Stimulated activated CD8-positive, alpha-beta memory T cell treated with anti-CD3 and anti-CD28 coated beads, Interleukin-7, amount 100 ng/mL, for 4 hours (primary cell): ENCODE measurements around the gene MAP4.

ENCODE experiments used
- DNase-seq, 2 donors: peaks; one replicate each; pipeline ENCODE4 v3.0.0-alpha.2; 2020; ENCODE audit warnings: low read depth in 2 of 2

The MAP4 gene

DNA sequence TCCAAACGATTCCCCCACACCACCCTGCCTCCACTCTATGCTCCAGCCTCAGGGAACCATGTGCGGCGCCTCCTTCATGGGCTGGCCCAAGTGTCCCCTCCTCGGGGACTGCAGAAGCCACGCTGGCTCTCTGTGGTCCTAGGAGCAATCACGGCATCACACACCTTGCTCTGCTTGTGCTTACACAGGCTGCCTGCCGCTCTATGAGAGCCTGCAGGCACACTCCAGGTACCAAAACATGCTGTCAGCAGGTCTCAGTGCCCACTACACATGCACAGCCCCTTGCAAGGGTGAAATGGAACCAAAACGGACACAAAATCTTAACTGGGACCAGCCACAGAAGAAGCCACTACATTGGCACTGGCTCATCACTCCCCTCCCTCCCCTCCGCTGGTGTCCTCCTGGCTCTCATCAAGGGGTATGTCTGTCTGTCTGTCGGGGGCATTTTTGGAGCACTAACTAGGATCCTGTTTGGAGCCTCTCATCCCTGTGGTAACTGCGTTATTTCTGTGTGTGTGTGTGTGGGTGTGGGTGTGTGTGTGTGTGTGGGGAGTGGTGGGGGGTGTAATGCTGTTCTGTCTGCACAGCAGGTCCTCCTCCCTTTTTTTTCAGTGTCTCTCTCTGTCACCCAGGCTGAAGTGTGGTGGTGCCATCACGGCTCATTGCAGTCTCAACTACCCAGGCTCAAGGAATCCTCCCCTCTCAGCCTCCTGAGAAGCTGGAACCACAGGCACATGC lies 152.7 kb downstream of the MAP4 start:
- DNase-seq: no peak

DNA sequence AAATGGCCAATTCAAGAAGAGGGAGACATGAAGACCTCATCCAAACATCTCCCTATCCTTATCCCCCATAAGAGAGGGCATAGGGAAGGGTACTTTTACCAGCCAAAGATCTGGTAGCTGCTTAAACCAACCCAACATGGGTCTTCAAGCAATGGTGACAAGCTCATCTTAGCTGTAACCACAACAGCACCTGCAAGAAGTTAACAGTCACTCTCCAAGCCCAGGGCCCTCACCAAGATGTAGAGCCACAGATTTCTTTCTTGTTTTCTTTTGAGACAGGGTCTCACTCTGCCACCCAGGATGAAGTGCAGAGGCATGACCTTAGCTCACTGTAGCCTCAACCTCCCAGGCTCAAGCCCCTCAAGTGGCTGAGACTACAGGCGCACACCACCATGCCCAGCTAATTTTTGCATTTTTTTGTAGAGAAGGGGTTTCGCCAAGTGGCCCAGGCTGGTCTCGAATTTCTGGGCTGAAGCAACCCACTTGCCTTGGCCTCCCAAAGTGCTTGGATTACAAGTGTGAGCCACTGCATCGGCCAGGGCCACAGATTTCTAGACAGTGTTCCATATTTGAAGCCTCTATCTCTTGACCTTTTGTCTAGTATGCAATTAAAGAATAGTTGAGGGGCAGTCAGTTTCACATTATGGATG lies 156.1 kb downstream of the MAP4 start:
- no peak for DNase-seq

DNA sequence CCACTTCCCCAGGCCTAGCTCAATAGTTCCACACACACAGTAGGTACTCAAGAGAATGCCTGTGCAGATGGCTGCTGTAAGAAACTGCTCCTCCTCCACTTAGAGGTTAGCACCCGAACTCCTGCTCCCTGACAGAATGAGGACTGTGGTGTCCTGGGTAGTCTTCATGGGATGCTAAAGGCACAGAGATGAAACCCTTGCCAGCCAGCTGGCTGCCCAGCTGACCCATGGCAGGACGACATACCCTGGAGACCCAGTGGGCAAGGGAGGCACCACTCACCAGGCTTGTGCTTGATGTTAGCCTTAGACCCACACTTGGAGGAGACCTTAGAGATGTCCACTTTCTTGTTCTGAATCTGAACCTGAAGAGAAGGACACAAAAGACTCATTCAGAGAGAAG lies 159.1 kb downstream of the MAP4 start:
- no peak for DNase-seq

DNA sequence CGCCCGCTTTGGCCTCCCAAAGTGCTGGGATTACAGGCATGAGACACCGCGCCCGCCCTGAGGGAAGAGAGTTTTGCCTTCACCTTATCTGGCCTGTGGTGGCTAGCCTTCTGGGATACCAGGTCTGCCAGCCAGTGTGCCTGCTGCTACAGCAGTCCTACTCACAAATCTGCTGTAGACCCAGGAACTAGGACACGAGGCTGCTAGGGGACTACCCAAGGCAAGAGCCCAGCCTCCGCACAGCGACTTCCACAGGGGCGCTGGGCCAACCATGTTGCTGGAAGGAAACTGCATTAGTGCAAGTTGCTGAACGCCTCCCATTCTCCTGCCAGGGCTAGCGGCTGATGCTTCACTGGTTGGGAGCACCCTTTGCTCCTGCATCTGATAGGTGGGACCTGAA lies 159.5 kb downstream of the MAP4 start:
- DNase-seq: no peak

DNA sequence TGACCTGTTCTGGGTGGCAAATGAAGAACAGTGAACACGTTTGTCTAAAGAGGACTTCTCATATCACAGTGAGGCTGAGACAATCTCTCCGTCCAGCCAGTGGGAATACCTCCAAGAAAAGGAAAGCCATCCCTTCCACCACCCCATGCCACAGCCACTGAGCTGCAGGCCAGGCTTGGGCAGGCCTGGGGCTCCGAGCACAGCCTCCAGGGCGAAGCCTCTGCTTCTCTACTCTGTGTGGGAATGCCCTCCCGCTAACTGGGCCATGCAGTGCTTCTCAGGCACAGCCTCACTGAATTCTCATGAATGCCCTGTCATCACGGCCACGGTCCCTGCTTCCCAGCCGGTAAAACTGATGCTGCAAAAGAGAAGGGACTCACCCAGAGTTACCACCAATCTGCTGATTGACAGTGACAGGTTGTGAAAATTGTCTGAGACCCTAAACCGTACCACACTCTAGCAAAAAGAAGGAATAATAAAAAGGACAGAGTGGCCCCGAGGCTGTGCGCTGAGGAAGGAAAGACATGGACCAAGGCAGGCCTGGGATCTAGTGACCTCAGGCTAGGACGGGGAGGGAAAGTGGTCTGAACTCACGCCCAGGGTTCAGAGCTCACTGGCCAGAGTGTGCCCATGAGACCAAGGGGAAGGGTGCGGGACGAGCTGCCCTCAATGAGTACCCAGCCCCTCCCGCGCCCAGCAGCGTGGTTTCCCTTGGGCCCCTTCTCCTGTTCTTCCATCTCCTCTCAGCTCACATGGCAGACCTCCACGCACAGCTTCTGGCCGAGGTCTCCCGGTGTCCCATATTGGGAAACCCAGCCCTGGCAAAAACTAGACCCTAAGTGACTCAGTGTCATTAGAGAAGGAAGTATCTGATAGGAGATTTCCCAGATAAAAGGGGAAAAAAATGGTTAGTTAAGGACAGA lies 160.5 kb downstream of the MAP4 start:
- DNase-seq: no peak

DNA sequence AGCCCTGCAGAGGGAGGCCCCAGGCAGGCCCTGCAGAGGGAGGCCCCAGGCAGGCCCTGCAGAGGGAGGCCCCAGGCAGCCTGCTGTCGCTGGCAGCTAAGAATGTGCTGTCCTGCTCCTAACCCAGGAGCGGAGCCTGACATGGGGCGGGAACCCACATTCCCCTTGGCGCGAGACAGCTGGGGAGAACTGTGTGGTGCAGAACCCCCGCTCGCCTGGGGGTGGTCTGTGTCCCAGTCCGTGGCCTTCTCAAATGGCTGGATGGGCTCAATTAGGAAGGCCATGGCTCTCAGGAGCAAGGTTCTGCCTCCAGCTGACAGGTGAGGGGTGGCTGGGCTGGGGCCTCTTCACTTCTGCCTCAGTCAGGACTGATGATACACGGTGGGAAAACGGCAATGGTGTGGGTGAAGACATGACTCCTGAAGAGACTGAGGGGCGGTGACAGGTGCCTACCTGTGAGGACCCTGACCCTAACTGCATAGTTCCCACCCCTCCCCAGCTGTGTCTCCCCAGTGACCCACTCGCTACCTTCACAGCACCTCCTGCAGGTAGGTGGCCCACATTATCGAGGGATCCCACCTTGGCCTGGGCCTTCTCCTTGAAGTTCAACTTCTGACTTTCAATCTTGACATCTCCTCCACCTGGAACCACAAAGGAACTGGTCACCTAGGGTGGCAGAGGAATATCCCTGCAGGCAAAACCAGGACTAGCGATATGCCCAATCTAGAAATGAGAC lies 161.3 kb downstream of the MAP4 start:
- DNase-seq: no peak

DNA sequence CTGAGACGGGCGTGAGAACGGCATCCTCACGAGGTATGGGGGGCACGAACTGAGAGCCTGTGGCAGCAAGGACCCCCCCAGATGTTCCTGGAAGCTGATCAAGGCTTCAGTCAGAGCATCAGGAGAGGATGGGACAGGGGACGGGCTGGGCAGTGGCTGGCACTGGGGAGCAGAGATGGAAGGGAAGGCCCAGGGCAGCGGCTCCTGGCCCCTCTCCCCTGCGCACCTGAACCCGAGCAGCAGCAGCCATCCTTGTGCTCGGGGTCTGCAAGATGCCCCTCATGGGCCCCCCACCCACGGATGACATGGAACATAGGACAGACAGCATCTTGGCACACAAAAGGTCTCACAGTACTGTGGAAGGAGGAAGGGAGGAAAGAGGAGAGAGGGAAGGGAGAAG lies 161.9 kb downstream of the MAP4 start:
- no peak for DNase-seq

DNA sequence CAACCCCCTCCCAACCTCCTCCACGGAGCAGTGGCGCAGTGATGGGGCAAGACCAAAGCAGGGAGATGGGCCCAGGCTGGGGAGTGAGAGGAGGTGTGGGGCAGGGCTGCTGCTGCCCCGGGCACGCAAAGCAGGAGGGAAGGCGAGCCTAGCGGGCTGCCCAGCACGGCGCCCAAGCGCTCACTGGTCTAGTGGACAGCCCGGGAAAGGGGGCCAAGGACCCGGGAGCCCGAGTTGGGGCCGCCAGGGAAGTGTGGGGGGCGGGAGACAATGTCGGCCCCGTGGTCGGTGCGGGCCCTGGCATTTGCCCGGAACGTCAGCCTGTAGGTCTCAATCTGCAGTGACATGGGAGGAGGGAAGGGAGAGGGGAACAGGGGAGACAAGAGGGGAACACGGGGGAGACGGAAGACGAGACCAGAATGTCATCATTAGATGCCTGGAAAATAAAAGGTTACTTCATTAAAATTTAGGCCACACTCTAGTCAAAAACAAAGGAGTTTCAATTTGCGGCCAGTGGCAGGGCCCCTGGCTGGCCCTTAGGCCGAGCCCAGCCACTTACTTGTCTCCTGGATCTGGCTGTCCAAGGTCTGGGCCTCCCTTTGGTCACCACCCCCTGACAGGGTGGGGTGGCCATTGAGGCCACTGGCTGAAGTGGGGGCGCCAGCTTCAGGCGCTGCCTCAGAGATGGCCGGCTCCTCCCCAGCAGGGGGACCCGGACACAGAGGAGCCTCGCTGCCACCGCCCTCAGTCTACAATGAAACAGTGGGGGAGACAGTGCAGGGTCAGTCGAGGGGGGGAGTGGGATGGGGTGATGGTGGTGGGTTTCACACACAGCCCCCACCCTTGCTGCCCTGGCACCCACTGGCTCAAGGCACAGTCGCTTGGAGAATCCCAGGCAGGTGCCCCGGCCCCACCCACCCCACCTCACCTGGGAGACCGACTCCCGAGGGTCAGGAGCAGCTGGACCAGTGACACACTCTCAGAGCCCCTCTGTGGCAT lies 163.3 kb downstream of the MAP4 start:
- DNase-seq: no peak

DNA sequence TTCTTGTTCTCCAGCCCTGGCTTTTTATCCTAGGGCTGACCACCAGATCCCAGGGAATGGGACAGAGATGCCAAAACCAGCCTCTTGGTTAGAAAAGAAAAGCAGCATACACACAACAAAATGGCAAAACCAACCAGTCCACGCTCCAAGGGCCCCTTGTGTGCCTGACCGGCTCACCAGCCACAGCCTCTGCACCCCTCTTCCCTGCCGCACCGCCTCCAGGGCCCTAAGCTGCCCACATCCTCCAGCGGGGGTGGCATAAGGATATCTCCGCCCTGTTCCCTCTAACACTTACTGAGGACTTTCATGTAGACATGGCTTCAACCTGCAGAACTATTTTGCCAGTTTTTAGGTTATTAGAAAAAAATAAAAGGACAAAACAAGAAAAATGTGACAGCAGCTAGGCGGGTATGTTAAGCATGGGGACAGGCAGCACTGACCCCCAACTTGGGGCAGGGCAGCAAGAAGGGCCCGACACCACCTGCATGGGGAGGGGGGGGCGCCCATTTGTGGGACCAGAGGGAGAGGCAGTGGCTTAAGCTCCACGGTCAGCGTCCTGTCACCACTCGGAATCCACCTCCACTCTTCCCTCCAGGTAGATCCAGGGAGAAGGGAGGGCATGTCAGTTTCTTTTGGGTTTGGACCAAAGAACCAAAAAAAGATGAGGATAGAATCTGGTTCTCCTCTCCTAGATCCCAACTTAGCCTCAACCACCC lies 164.2 kb downstream of the MAP4 start:
- DNase-seq: no peak

DNA sequence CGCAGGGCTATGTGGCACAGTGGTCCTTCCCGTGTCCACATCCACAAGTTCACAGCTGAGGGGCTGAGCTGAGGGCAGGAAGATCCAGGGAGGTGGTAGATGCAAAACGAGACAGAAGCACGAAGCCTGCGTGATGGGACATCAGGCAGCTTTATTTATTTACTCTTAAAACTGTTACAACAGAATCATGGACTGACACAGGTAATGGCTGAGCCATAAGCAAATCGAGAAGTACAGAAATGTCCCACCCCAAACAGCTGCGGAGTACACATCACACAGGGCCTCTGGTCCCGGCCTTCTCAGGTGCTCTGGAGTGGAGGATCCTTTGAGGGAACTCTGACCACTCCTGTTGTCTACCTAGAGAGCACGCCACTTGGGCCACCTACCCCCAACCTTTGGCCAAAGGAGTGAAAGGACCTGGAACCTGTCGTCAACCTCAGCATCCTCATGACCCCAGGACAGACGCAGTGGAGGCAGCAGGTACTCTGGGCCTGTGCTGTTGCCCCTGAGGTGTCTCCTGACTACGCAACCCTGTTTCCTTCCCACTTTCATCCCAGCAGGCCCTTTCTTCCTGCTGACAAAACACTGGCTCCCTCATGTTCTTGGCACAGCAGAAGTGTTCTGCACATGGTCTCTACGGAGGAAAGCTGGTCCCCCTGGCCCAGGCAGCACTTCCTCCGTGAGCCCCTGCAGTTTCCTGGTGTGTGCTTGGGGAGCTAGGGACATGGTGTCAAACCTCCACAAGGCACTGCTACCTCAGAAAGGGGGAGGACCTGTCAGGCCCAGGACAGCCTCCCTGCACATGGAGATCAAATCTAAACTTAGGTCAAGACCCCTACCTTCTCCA lies 165.4 kb downstream of the MAP4 start:
- no peak for DNase-seq

DNA sequence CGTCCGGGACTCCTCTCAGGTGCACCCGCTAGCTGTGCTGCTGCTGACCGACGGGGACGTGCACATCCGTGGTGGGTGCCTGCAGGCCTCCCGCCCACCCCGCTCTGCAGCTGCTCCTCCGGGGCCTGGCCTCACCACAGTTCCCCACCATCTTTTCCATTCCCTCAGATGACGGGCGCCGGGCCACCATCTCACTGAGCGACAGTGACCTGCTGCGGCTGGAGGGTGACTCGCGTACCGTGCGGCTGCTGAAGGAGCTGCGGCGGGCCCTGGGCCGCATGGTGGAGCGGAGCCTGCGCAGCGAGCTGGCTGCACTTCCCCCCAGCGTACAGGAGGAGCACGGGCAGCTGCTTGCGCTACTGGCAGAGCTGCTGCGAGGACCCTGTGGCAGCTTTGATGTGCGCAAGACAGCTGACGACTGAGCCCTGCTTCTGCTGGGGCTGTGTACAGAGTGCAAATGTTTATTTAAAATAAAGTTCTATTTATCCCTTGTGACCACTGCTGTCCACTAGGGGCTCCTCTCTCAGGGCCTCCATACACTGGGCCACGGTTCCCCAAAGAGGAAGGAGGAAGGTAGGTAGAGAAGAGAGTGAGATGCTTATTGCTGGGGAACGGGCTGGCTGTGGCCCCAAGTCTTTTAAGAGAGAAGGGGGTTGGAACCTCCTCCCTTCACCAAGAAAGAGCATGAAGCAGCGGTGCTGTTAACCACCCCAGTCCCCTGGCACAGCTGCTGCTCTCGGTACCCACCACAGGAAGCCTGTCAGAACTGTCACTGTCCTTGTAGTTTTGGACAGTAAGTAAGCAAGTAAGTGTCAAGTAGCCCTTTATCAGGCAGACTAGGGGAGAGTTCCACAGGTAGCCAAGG lies 166.3 kb downstream of the MAP4 start:
- DNase-seq: no peak

DNA sequence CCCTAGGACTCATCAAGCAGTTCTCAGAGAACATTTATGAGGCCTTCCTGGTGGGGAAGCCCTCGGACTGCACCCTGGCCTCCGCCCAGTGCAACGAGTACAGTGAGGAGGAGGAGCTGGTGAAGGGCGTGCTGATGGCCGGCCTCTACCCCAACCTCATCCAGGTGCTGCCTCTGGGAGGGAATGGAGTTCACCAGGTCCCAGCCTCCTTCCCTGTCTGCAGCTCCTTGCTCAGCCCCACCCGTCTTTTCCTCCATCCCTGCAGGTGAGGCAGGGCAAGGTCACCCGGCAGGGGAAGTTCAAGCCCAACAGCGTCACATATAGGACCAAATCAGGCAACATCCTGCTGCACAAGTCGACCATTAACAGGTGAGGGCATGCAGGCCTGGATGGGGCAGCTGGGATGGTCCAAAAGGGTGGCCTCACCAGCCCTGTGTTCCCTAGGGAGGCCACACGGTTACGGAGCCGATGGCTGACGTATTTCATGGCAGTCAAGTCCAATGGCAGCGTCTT lies 167.0 kb downstream of the MAP4 start:
- no peak for DNase-seq

DNA sequence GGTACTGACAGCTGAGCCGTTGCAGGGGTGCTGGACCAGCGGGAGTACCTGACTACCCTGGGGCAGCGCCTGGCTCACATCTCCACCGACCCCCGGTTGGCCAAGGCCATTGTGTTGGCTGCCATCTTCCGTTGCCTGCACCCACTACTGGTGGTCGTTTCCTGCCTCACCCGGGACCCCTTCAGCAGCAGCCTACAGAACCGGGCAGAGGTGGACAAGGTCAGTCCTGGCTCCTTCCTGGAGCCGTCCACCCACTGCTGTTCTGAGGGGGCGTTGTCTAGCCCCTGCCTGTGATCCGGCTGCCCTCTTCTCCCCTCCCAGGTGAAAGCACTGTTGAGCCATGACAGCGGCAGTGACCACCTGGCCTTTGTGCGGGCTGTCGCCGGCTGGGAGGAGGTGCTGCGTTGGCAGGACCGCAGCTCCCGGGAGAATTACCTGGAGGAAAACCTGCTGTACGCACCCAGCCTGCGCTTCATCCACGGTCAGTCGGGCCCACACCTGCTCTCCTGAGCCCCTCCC lies 167.6 kb downstream of the MAP4 start:
- DNase-seq: no peak

DNA sequence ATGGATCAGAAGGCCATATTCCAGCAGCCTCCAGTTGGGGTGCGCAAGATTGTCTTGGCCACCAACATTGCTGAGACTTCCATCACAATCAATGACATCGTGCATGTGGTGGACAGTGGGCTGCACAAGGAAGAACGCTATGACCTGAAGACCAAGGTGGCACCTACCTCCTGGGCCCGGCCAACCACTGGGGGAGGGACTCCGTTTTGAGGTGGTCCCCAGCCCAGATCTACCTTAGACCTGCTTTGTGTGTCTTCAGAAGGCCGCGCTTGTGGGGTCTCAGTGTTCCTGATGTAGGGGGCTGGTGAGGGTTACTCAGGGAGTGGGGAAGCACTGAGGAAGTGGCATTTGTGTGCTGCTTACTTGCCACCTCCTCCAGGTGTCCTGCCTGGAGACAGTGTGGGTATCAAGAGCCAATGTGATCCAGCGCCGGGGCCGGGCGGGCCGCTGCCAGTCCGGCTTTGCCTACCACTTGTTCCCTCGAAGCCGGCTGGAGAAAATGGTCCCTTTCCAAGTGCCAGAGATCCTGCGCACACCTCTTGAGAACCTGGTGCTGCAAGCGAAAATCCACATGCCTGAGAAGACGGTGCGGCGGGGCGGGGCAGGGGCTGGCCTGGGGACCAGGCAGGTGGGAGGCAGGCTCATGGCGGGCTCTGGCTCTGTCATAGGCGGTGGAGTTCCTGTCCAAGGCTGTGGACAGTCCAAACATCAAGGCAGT lies 168.3 kb downstream of the MAP4 start:
- no peak for DNase-seq

DNA sequence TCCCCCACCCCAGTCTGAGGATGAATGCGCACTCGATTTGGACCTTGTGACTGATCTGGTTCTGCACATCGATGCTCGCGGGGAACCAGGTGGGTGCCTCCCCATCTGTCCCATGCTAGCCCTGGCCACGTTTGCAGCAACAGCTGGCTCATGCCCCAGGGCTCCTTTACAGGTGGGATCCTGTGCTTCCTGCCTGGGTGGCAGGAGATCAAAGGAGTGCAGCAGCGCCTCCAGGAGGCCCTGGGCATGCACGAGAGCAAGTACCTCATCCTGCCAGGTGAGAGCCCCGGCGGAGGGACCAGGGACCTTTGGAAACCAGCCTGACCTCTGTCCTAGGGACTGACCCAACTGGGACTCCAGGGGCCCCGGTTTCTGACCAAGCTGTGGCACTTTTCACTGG lies 169.0 kb downstream of the MAP4 start:
- DNase-seq: no peak

DNA sequence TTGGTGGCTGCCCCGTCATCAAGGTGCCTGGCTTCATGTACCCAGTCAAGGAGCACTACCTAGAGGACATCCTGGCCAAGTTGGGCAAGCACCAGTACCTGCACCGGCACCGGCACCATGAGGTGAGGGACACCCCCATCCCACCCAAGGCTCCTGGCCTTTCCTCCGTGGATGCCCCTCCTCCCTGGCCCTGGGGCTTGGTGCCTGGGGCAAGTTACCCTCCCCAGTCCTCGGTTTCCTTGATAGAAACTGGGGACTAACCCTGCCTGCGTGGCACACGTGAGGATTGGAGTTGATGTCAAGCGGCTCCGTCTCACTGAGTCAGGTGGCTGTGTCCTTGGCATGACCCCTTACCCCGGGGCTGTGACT lies 169.4 kb downstream of the MAP4 start:
- DNase-seq: no peak
